ENCODE measurements around the gene ALK. TPM values are rescaled to one million over a fixed set of nuclear protein-coding genes. Genes with fewer than 3 reads are reported as not detected.

Gene ALK
- polyA plus RNA-seq, 1 of the 3 experiments (the other 2 are of a cell fraction), result 0.30 TPM

GRCh38 chr2:29227935-29228675, 693.3 kb downstream of the ALK start:
- H3K4me2 ChIP-seq, result no peak overlapping the region
- H3K79me2 ChIP-seq (ENCODE audit: insufficient read depth), result no peaks in the 10 kb centered on the region
- H3F3A ChIP-seq (replicated peaks; ENCODE audit: insufficient read depth), result no peaks in the 10 kb centered on the region
- H2AFZ ChIP-seq (ENCODE audit: low read depth), result no peak overlapping the region
- ChIA-PET POLR2A (no interaction called here), CTCF (no interaction called here)
- peaks cover 19% of the 10 kb centered on the region; the same call in 1 of the 2 replicates for H3K27me3 ChIP-seq (ENCODE audit: insufficient read depth)
- H3K4me3 ChIP-seq (ENCODE audit: low read depth in 2 of 2, low read length in 1 of 2), result no peak overlapping the region
- TF ChIP-seq, protein P1, sequence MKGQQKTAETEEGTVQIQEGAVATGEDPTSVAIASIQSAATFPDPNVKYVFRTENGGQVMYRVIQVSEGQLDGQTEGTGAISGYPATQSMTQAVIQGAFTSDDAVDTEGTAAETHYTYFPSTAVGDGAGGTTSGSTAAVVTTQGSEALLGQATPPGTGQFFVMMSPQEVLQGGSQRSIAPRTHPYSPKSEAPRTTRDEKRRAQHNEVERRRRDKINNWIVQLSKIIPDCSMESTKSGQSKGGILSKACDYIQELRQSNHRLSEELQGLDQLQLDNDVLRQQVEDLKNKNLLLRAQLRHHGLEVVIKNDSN (IDR thresholded peaks at IDR 0.05; ENCODE audit: borderline replicate concordance, low read depth), result no peak
- TF ChIP-seq TCF12 (IDR thresholded peaks at IDR 0.05) (peak; percentile 13; the same call in 1 of the 2 replicates), NFIC (IDR thresholded peaks at IDR 0.05; ENCODE audit: borderline replicate concordance) (peak; percentile 46), RAD21 (IDR thresholded peaks at IDR 0.05; ENCODE audit: low read length) (no peak), SMC3 (IDR thresholded peaks at IDR 0.05; ENCODE audit: low read depth, low read length) (no peak)
- H4K20me1 ChIP-seq (ENCODE audit: insufficient read depth), result no peaks in the 10 kb centered on the region
- H3K36me3 ChIP-seq (replicated peaks in 1 of 2; ENCODE audit: control insufficient read depth in 1 of 2, insufficient read depth in 2 of 2, low read length in 1 of 2), result no peaks in the 10 kb centered on the region
- no peak overlapping the region for H3K9ac ChIP-seq
- H3K9me3 ChIP-seq, result no peaks in the 10 kb centered on the region
- 61% methylated on average over 14 of the region's 15 CpGs for WGBS (ENCODE audit: low lambda C conversion rate)
- peak; percentile 48 for DNase-seq
- H3K9me2 ChIP-seq, result no peaks in the 10 kb centered on the region
- peak overlapping the region in 1 of 2 experiments; percentile 58; a peak in 2 of 4 replicates for H3K27ac ChIP-seq (ENCODE audit: low read depth in 2 of 2, low read length in 1 of 2)
- H3K4me1 ChIP-seq (ENCODE audit: control insufficient read depth in 1 of 2, insufficient read depth in 2 of 2, low read depth in 1 of 2, low read length in 1 of 2), result peaks cover 14 to 73% of the 10 kb centered on the region in 2 experiments

GRCh38 chr2:29226808-29227207, 694.6 kb downstream of the ALK start:
- H3K27me3 ChIP-seq (ENCODE audit: insufficient read depth), result peaks cover 12% of the 10 kb centered on the region; the same call in 1 of the 2 replicates
- WGBS (ENCODE audit: low lambda C conversion rate), result 40% methylated on average over 7 of the region's 7 CpGs
- no peaks in the 10 kb centered on the region for H4K20me1 ChIP-seq (ENCODE audit: insufficient read depth)
- H3F3A ChIP-seq (replicated peaks; ENCODE audit: insufficient read depth), result no peaks in the 10 kb centered on the region
- CTCF ChIA-PET, result interaction anchor here (1.4 kb wide), 1 partner anchor 268 kb away, joined by 3 read pairs; no protein-coding TSS in a partner anchor
- DNase-seq, result no peak
- no peak overlapping the region for H2AFZ ChIP-seq (ENCODE audit: low read depth)
- H3K9ac ChIP-seq, result no peak overlapping the region
- no peaks in the 10 kb centered on the region for H3K79me2 ChIP-seq (ENCODE audit: insufficient read depth)
- H3K4me3 ChIP-seq (ENCODE audit: low read depth in 2 of 2, low read length in 1 of 2), result no peak overlapping the region
- H3K4me1 ChIP-seq (ENCODE audit: control insufficient read depth in 1 of 2, insufficient read depth in 2 of 2, low read depth in 1 of 2, low read length in 1 of 2), result peaks cover 14 to 71% of the 10 kb centered on the region in 2 experiments
- POLR2A ChIA-PET, result no interaction called here
- H3K27ac ChIP-seq (ENCODE audit: low read depth in 2 of 2, low read length in 1 of 2), result no peak overlapping the region; a peak in 1 of 4 replicates
- H3K9me3 ChIP-seq, result no peaks in the 10 kb centered on the region
- H3K4me2 ChIP-seq, result no peak overlapping the region
- H3K36me3 ChIP-seq (replicated peaks in 1 of 2; ENCODE audit: control insufficient read depth in 1 of 2, insufficient read depth in 2 of 2, low read length in 1 of 2), result no peaks in the 10 kb centered on the region
- no peaks in the 10 kb centered on the region for H3K9me2 ChIP-seq
- TF ChIP-seq, protein P2, sequence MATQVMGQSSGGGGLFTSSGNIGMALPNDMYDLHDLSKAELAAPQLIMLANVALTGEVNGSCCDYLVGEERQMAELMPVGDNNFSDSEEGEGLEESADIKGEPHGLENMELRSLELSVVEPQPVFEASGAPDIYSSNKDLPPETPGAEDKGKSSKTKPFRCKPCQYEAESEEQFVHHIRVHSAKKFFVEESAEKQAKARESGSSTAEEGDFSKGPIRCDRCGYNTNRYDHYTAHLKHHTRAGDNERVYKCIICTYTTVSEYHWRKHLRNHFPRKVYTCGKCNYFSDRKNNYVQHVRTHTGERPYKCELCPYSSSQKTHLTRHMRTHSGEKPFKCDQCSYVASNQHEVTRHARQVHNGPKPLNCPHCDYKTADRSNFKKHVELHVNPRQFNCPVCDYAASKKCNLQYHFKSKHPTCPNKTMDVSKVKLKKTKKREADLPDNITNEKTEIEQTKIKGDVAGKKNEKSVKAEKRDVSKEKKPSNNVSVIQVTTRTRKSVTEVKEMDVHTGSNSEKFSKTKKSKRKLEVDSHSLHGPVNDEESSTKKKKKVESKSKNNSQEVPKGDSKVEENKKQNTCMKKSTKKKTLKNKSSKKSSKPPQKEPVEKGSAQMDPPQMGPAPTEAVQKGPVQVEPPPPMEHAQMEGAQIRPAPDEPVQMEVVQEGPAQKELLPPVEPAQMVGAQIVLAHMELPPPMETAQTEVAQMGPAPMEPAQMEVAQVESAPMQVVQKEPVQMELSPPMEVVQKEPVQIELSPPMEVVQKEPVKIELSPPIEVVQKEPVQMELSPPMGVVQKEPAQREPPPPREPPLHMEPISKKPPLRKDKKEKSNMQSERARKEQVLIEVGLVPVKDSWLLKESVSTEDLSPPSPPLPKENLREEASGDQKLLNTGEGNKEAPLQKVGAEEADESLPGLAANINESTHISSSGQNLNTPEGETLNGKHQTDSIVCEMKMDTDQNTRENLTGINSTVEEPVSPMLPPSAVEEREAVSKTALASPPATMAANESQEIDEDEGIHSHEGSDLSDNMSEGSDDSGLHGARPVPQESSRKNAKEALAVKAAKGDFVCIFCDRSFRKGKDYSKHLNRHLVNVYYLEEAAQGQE (IDR thresholded peaks at IDR 0.05; ENCODE audit: low read depth, low read length), result no peak
- TF ChIP-seq TEAD4 (IDR thresholded peaks at IDR 0.05; ENCODE audit: borderline replicate concordance, insufficient read depth), result no peak
- TF ChIP-seq RXRA (IDR thresholded peaks at IDR 0.05; ENCODE audit: borderline replicate concordance, low read depth), result no peak
- no peak for TF ChIP-seq CTCF (IDR thresholded peaks at IDR 0.05)
- TF ChIP-seq EZH2phosphoT487 (IDR thresholded peaks at IDR 0.05; ENCODE audit: borderline replicate concordance, low read depth), result no peak
- TF ChIP-seq SIN3A (IDR thresholded peaks at IDR 0.05; ENCODE audit: borderline replicate concordance, low read depth, low read length), result no peak
- no peak for TF ChIP-seq TCF12 (IDR thresholded peaks at IDR 0.05)
- TF ChIP-seq CHD2 (IDR thresholded peaks at IDR 0.05; ENCODE audit: low read length, partially characterized antibody), result no peak
- no peak for TF ChIP-seq NFIC (IDR thresholded peaks at IDR 0.05; ENCODE audit: borderline replicate concordance)
- TF ChIP-seq FOSL2 (IDR thresholded peaks at IDR 0.05; ENCODE audit: borderline replicate concordance, low read depth), result no peak
- TF ChIP-seq RAD21 (IDR thresholded peaks at IDR 0.05; ENCODE audit: low read length), result no peak
- TF ChIP-seq JUND (IDR thresholded peaks at IDR 0.05), result no peak
- no peak for TF ChIP-seq RFX5 (IDR thresholded peaks at IDR 0.05; ENCODE audit: low read length)
- TF ChIP-seq, protein P3, sequence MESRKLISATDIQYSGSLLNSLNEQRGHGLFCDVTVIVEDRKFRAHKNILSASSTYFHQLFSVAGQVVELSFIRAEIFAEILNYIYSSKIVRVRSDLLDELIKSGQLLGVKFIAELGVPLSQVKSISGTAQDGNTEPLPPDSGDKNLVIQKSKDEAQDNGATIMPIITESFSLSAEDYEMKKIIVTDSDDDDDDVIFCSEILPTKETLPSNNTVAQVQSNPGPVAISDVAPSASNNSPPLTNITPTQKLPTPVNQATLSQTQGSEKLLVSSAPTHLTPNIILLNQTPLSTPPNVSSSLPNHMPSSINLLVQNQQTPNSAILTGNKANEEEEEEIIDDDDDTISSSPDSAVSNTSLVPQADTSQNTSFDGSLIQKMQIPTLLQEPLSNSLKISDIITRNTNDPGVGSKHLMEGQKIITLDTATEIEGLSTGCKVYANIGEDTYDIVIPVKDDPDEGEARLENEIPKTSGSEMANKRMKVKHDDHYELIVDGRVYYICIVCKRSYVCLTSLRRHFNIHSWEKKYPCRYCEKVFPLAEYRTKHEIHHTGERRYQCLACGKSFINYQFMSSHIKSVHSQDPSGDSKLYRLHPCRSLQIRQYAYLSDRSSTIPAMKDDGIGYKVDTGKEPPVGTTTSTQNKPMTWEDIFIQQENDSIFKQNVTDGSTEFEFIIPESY (IDR thresholded peaks at IDR 0.05; ENCODE audit: borderline replicate concordance, low read depth), result no peak
